Left ventricle myocardium inferior (tissue), 1 donor: ENCODE results near the gene RFLNA. TPM values are rescaled to one million over a fixed set of nuclear protein-coding genes. Genes with fewer than 3 reads are reported as not detected.

Experiments used
- DNase-seq: peaks from one replicate; pipeline ENCODE4 v3.0.0-alpha.2; 2020
- H3K27ac ChIP-seq: fragments of 200-600 bp; replicated peaks from 2 replicates; pipeline ENCODE4 v1.8.0; 2021
- H3K27me3 ChIP-seq: fragments of 200-600 bp; 2 replicates; pipeline ENCODE4 v1.8.0; 2021; ENCODE audit warnings: low read depth
- H3K36me3 ChIP-seq: fragments of 200-600 bp; 2 replicates; pipeline ENCODE4 v1.8.0; 2021
- H3K4me1 ChIP-seq: fragments of 200-600 bp; 2 replicates; pipeline ENCODE4 v1.8.0; 2021
- H3K4me3 ChIP-seq: fragments of 200-600 bp; 2 replicates; pipeline ENCODE4 v1.8.0; 2021; ENCODE audit warnings: mild to moderate bottlenecking, moderate library complexity
- H3K9me3 ChIP-seq: fragments of 200-600 bp; replicated peaks from 2 replicates; pipeline ENCODE4 v1.8.0; 2021
- intact Hi-C: fragments of 100-400 bp; cut with micrococcal nuclease; formaldehyde crosslinking; loops from one replicate; pipeline ENCODE4 v1.11.0; 2022
- total RNA-seq: library from RNA; stranded (reverse); fragmentation: NEBNext Ultra II Directional; extraction: Animal tissue kit (Norgen Biotek cat#: 25700); gene quantifications from one replicate; pipeline ENCODE4 v1.2.1, GENCODE V29; 2021
- TF ChIP-seq, protein P1 (sequence below): fragments of 200-600 bp; IDR thresholded peaks from 2 replicates; pipeline ENCODE4 v1.8.0; 2021; ENCODE audit warnings: antibody characterized with exemption, mild to moderate bottlenecking, borderline replicate concordance
- donor health status: DM: no; HTN: yes; CAD: no; lungs with severe emphysema.

The RFLNA gene
- total RNA-seq, 1 donor from 2014 or later = 0.27 TPM

DNA sequence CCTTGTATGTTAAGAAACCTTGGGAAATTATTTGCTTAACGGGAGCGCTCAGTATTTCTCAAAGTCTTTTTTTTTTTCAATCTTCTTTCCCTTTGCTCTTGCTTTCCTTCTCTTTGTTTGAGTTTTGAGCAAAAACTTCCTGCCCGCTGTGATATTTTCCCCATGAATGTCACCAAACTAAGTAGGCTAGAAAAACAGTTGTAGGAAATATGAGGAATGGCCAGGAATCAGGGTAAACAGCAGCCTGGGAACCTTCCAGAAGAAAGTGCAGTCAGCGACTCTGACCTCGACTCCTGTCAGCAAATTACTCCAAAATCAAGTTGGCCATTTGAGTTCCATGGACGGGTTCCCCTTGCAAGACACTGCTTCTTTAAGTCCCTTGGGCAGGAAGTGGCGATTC is 11.6 kb upstream of the RFLNA start:
- TF ChIP-seq, protein P1, sequence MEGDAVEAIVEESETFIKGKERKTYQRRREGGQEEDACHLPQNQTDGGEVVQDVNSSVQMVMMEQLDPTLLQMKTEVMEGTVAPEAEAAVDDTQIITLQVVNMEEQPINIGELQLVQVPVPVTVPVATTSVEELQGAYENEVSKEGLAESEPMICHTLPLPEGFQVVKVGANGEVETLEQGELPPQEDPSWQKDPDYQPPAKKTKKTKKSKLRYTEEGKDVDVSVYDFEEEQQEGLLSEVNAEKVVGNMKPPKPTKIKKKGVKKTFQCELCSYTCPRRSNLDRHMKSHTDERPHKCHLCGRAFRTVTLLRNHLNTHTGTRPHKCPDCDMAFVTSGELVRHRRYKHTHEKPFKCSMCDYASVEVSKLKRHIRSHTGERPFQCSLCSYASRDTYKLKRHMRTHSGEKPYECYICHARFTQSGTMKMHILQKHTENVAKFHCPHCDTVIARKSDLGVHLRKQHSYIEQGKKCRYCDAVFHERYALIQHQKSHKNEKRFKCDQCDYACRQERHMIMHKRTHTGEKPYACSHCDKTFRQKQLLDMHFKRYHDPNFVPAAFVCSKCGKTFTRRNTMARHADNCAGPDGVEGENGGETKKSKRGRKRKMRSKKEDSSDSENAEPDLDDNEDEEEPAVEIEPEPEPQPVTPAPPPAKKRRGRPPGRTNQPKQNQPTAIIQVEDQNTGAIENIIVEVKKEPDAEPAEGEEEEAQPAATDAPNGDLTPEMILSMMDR = no peak
- Histone ChIP-seq H3K4me3 (no peak overlapping the region), H3K9me3 (peaks cover 27% of the 10 kb centered on the region), H3K27ac (no peak overlapping the region), H3K4me1 (peaks cover 8% of the 10 kb centered on the region), H3K36me3 (no peaks in the 10 kb centered on the region), H3K27me3 (peaks cover 57% of the 10 kb centered on the region)
- intact Hi-C loops = no loop called here
- no peak for DNase-seq

DNA sequence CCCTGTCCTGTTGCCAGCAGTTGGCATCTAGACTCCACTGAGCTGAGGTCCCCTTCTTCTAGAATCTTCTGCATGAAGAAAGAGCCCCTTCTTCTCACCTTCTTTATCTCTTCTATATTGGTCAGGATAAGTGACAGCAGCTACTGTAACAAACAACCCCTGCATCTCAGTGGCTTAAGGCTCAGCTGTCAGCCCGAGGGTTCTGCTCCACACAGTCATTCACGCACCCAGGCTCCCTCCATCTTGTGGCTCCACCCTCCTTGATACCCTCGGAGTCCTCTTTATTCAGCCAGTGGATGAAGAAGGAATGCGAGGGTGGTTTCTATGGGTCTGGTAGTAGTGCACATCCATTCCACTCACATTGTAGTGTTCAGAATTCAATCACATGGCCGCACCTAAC is 10.5 kb upstream of the RFLNA start:
- Histone ChIP-seq H3K27me3 (peaks cover 47% of the 10 kb centered on the region), H3K36me3 (no peaks in the 10 kb centered on the region), H3K4me3 (no peak overlapping the region), H3K9me3 (peaks cover 29% of the 10 kb centered on the region), H3K27ac (no peak overlapping the region), H3K4me1 (peaks cover 13% of the 10 kb centered on the region)
- DNase-seq = no peak
- intact Hi-C loops = no loop called here
- TF ChIP-seq, protein P1 = no peak

DNA sequence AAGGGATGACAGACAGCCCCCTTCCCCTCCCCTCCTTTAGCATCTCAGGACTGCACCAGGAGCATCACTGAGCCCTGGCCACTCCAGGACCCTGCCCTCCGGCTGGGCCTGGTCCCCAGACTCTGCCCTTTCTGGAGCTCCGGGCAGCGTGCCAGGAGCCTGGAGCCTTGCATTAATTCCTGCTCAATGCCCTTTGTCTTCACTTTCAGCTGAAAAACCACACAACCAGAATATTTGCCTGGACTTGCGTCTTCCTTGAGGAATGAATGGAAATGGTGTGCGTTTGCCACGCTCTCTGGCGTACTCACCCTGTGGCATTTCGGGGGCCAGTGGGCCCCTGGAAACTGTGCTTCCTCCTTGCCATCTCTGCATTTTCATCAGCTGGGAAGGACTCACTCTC is 8.5 kb upstream of the RFLNA start:
- Histone ChIP-seq H3K27me3 (peaks cover 29% of the 10 kb centered on the region), H3K36me3 (no peaks in the 10 kb centered on the region), H3K9me3 (peaks cover 25% of the 10 kb centered on the region), H3K4me3 (no peak overlapping the region), H3K4me1 (peaks cover 12% of the 10 kb centered on the region), H3K27ac (no peak overlapping the region)
- no peak for DNase-seq
- TF ChIP-seq, protein P1 = no peak
- intact Hi-C loops = no loop called here

DNA sequence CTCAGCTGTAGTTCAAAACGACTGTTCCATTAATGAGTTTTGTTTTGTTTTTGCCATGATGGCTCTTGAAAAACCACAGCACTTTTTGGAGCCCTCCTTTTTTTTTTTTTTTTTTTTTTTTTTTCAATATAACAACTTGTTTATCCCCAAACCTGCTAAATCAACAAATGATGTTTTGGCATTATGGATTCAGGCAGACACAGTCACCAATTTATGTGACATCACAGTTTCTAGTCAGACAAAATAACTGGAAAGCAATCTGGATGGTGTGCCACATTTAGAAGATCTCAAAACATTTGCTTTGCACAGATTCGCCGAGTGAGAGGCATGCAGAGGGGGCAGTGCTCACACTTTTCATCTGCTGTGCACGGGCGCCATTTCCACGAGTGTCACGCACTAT is 7.9 kb upstream of the RFLNA start:
- peaks cover 12% of the 10 kb centered on the region for H3K4me1 ChIP-seq
- H3K36me3 ChIP-seq = no peaks in the 10 kb centered on the region
- H3K4me3 ChIP-seq = no peak overlapping the region
- H3K27ac ChIP-seq = no peak overlapping the region
- intact Hi-C loops = no loop called here
- H3K9me3 ChIP-seq = peaks cover 25% of the 10 kb centered on the region
- TF ChIP-seq, protein P1 = no peak
- peaks cover 24% of the 10 kb centered on the region for H3K27me3 ChIP-seq
- DNase-seq = no peak

DNA sequence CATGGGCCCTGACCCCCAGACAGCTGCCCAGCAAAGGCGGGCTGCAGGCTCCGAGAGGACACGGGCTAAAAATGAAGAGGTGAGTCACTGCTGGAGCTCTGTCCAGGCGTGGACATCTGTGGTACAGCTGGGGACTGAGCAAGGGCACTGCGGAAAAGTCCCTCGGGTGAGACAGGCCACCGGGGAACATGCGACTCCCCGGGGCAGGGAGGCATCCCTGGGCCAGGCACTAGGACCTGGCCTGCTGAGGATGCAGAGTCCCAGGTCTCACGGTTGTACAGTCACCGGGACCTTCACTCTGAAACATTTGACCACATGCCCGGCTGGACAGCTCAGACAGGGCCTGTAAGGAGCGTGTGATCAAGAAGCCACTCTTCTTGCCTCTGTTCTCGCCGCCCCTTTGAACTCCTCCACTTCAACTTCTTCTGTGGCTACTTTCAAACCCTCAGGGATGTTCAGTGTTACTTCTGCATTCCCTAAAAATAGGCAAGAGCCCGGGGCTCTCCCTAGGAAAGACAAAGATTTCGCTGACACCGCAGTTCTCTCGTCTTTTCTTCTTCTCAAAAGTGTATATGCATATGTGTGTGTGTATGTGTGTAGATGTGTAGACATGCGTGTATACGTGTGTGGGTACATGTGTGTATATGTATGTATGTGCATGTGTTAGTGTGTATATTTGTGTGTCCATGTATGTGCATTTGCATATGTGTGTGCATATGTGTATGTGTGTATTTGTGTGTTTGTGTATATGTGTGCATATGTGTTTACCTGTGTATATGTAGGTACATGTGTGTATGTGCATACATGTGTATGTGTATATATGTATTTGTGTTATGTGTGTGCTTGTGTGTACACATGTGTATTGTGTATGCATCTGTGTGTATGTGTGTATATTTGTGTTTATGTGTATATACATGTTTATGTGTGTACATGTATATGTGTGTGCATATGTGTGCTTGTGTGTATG is 5.0 kb upstream of the RFLNA start:
- Histone ChIP-seq H3K27me3 (peaks cover 8% of the 10 kb centered on the region), H3K36me3 (no peaks in the 10 kb centered on the region), H3K9me3 (peaks cover 16% of the 10 kb centered on the region), H3K27ac (peak overlapping the region; percentile 50), H3K4me3 (peak overlapping the region; percentile 1), H3K4me1 (peaks cover 20% of the 10 kb centered on the region)
- no peak for DNase-seq
- TF ChIP-seq, protein P1 = no peak
- intact Hi-C loops = no loop called here
